ENCODE measurements around the gene ALPP.

The ALPP gene

DNA sequence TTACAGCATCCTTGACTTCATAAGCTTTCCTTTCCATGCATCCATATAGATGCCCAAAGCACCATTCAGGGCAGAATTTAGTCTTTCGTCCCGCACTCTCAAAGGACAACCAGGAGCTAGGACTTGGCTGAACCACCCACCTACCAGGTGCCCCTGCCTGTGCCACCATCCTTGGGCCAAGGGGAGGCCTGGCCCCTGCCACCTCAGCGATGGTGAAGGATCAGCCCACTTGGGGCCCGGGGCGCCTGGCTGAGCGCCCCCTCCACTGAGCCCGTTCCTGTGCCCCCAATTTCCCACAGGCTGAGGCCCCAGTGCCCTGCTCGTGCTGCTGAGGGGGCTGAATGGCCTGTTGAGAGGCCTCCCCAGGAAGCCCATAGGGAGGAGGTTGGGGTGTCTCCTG is 33.3 kb upstream of the ALPP start:
- no peak for TF ChIP-seq EZH2 (IDR thresholded peaks at IDR 0.05; ENCODE audit: borderline replicate concordance, low read depth, low read length, severe bottlenecking)
- TF ChIP-seq, protein P1, sequence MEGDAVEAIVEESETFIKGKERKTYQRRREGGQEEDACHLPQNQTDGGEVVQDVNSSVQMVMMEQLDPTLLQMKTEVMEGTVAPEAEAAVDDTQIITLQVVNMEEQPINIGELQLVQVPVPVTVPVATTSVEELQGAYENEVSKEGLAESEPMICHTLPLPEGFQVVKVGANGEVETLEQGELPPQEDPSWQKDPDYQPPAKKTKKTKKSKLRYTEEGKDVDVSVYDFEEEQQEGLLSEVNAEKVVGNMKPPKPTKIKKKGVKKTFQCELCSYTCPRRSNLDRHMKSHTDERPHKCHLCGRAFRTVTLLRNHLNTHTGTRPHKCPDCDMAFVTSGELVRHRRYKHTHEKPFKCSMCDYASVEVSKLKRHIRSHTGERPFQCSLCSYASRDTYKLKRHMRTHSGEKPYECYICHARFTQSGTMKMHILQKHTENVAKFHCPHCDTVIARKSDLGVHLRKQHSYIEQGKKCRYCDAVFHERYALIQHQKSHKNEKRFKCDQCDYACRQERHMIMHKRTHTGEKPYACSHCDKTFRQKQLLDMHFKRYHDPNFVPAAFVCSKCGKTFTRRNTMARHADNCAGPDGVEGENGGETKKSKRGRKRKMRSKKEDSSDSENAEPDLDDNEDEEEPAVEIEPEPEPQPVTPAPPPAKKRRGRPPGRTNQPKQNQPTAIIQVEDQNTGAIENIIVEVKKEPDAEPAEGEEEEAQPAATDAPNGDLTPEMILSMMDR (IDR thresholded peaks at IDR 0.05; ENCODE audit: borderline replicate concordance, extremely low read depth, low read length, poor library complexity, severe bottlenecking), result no peak
- Histone ChIP-seq H3K79me2 (ENCODE audit: insufficient read depth, low read length) (no peaks in the 10 kb centered on the region), H3K4me3 (ENCODE audit: low read depth in 1 of 2, low read length in 2 of 2) (no peak overlapping the region), H3K4me1 (ENCODE audit: insufficient read depth, low read length) (no peaks in the 10 kb centered on the region), H3K9ac (ENCODE audit: low read depth, low read length) (no peak overlapping the region), H3K27ac (ENCODE audit: low read length) (no peak overlapping the region), H3K9me3 (ENCODE audit: insufficient read depth, low read length, severe bottlenecking) (no peaks in the 10 kb centered on the region), H2AFZ (ENCODE audit: low read depth, low read length) (no peak overlapping the region), H3K4me2 (ENCODE audit: insufficient read depth, low read length) (no peak overlapping the region), H3K36me3 (ENCODE audit: insufficient read depth, low read length) (no peaks in the 10 kb centered on the region), H4K20me1 (ENCODE audit: insufficient read depth, low read length) (no peaks in the 10 kb centered on the region; the same call in none of the 2 replicates), H3K27me3 (ENCODE audit: insufficient read depth, low read length, poor library complexity) (no peaks in the 10 kb centered on the region)
- DNase-seq (no peak), ATAC-seq (ENCODE audit: insufficient read depth, low read depth) (no peak)

DNA sequence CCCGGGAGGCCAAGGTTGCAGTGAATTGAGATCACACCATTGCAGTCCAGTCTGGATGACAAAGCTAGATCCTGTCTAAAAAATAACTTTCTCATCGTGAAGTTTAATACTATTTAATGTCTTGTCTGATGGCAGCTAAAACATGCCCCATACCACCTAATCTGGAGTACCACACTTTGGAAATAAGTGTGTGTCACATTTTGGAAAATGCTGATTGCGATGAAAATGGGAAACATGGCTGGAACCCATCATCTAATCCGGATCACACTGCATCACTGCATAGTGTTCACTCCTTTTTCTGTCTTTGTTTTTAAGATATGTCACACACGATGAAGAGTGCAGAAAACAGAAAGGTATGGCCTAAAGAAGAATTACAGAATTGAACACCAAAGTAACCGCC is 31.2 kb upstream of the ALPP start:
- no peaks in the 10 kb centered on the region; the same call in none of the 2 replicates for H4K20me1 ChIP-seq (ENCODE audit: insufficient read depth, low read length)
- no peak for TF ChIP-seq EZH2 (IDR thresholded peaks at IDR 0.05; ENCODE audit: borderline replicate concordance, low read depth, low read length, severe bottlenecking)
- TF ChIP-seq, protein P1 (IDR thresholded peaks at IDR 0.05; ENCODE audit: borderline replicate concordance, extremely low read depth, low read length, poor library complexity, severe bottlenecking), result no peak
- no peak for ATAC-seq (ENCODE audit: insufficient read depth, low read depth)

DNA sequence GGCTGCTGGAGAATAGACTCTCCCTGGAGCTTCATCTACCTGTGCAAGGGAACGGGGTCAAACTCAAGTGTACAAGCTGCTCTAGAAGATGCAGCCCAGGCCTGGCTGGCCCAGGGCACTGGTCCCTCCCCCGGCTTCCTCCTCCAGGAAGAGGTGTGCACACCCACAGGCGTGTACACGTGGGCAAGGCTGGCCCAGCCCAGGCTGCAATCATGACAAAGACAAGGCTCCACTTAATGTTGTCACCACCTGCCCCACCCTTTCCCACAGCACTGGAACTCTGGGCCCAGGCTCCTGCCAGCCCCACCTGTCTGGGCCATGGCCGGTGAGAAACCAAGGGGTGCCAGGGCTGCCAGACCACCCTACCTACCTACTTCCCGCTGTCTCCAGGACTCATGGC is 29.6 kb upstream of the ALPP start:
- no peaks in the 10 kb centered on the region for H3K79me2 ChIP-seq (ENCODE audit: insufficient read depth, low read length)
- H3K4me1 ChIP-seq (ENCODE audit: insufficient read depth, low read length), result no peaks in the 10 kb centered on the region
- H3K9me3 ChIP-seq (ENCODE audit: insufficient read depth, low read length, severe bottlenecking), result no peaks in the 10 kb centered on the region
- H3K9ac ChIP-seq (ENCODE audit: low read depth, low read length), result no peak overlapping the region
- TF ChIP-seq, protein P1 (IDR thresholded peaks at IDR 0.05; ENCODE audit: borderline replicate concordance, extremely low read depth, low read length, poor library complexity, severe bottlenecking), result no peak
- TF ChIP-seq EZH2 (IDR thresholded peaks at IDR 0.05; ENCODE audit: borderline replicate concordance, low read depth, low read length, severe bottlenecking), result no peak
- no peak overlapping the region for H2AFZ ChIP-seq (ENCODE audit: low read depth, low read length)
- ATAC-seq (ENCODE audit: insufficient read depth, low read depth) (peak; percentile 44; the same call in 1 of the 3 replicates), DNase-seq (no peak)
- no peaks in the 10 kb centered on the region; the same call in 1 of the 2 replicates for H4K20me1 ChIP-seq (ENCODE audit: insufficient read depth, low read length)
- no peak overlapping the region for H3K27ac ChIP-seq (ENCODE audit: low read length)
- H3K4me3 ChIP-seq (ENCODE audit: low read depth in 1 of 2, low read length in 2 of 2), result no peak overlapping the region
- H3K4me2 ChIP-seq (ENCODE audit: insufficient read depth, low read length), result no peak overlapping the region
- no peaks in the 10 kb centered on the region for H3K36me3 ChIP-seq (ENCODE audit: insufficient read depth, low read length)
- no peaks in the 10 kb centered on the region for H3K27me3 ChIP-seq (ENCODE audit: insufficient read depth, low read length, poor library complexity)

More for the DNA sequence above, 31.2 kb upstream of the ALPP start:
- Histone ChIP-seq H3K4me2 (ENCODE audit: insufficient read depth, low read length) (no peak overlapping the region), H3K9me3 (ENCODE audit: insufficient read depth, low read length, severe bottlenecking) (no peaks in the 10 kb centered on the region), H3K27me3 (ENCODE audit: insufficient read depth, low read length, poor library complexity) (no peaks in the 10 kb centered on the region), H3K4me3 (ENCODE audit: low read depth in 1 of 2, low read length in 2 of 2) (no peak overlapping the region), H3K4me1 (ENCODE audit: insufficient read depth, low read length) (no peaks in the 10 kb centered on the region), H3K79me2 (ENCODE audit: insufficient read depth, low read length) (no peaks in the 10 kb centered on the region), H3K9ac (ENCODE audit: low read depth, low read length) (no peak overlapping the region), H2AFZ (ENCODE audit: low read depth, low read length) (no peak overlapping the region), H3K27ac (ENCODE audit: low read length) (no peak overlapping the region), H3K36me3 (ENCODE audit: insufficient read depth, low read length) (no peaks in the 10 kb centered on the region)
- DNase-seq, result no peak

DNA sequence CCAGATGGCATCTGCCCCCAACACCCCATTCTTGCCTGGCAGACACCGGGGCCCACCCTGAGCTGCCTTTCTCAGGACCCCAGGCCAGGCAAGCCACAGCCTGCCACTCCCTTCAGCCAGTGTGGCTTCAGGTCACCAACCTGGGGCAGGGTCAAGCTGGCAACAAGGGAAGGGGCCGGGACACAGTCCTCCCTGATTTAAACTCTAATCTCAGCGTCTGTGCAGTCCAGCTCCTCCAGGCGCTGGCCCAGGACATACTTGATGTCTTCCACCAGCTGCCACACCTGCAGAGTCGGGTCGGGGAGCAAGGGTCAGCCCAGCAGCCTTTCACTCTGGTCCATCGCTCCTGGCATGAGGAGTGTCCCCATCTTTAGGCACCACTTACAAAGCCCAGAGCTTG is 29.0 kb upstream of the ALPP start:
- no peak for DNase-seq
- no peak overlapping the region for H3K4me2 ChIP-seq (ENCODE audit: insufficient read depth, low read length)
- H3K27ac ChIP-seq (ENCODE audit: low read length), result no peak overlapping the region
- ATAC-seq (ENCODE audit: insufficient read depth, low read depth), result no peak
- H3K27me3 ChIP-seq (ENCODE audit: insufficient read depth, low read length, poor library complexity), result no peaks in the 10 kb centered on the region
- no peaks in the 10 kb centered on the region for H3K9me3 ChIP-seq (ENCODE audit: insufficient read depth, low read length, severe bottlenecking)
- no peaks in the 10 kb centered on the region; the same call in 1 of the 2 replicates for H4K20me1 ChIP-seq (ENCODE audit: insufficient read depth, low read length)
- H2AFZ ChIP-seq (ENCODE audit: low read depth, low read length), result no peak overlapping the region
- H3K4me3 ChIP-seq (ENCODE audit: low read depth in 1 of 2, low read length in 2 of 2), result no peak overlapping the region
- H3K4me1 ChIP-seq (ENCODE audit: insufficient read depth, low read length), result no peaks in the 10 kb centered on the region
- TF ChIP-seq, protein P1 (IDR thresholded peaks at IDR 0.05; ENCODE audit: borderline replicate concordance, extremely low read depth, low read length, poor library complexity, severe bottlenecking), result no peak
- TF ChIP-seq EZH2 (IDR thresholded peaks at IDR 0.05; ENCODE audit: borderline replicate concordance, low read depth, low read length, severe bottlenecking), result no peak
- no peak overlapping the region for H3K9ac ChIP-seq (ENCODE audit: low read depth, low read length)
- H3K79me2 ChIP-seq (ENCODE audit: insufficient read depth, low read length), result no peaks in the 10 kb centered on the region
- H3K36me3 ChIP-seq (ENCODE audit: insufficient read depth, low read length), result no peaks in the 10 kb centered on the region
